ENCODE results near the gene CORT.
"Not testable (repeated sequence)": the region's sequence is repeated elsewhere in the genome, so short reads cannot be mapped to it uniquely, and the experiment has no call there.

Gene CORT, protein sequence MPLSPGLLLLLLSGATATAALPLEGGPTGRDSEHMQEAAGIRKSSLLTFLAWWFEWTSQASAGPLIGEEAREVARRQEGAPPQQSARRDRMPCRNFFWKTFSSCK

DNA sequence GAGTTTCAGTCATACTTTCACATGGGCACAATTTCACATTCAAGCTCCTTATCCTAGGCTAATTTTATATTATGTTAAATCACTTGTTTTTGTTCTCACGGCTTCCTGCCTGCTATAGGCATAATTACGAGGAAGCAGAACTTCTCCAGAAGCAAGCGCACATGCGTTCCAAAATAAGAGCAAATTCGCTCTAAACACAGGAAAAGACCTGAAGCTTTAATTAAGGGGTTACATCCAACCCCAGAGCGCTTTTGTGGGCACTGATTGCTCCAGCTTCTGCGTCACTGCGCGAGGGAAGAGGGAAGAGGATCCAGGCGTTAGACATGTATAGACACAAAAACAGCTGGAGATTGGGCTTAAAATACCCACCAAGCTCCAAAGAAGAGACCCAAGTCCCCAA lies at the start of gene CORT:
Gene CORT, plus strand, starts transcription at position 281 of the 400 bp plus-strand sequence. CDS start 193 bp downstream, outside the sequence.
- no peak for DNase-seq (ENCODE audit: low spot score)

DNA sequence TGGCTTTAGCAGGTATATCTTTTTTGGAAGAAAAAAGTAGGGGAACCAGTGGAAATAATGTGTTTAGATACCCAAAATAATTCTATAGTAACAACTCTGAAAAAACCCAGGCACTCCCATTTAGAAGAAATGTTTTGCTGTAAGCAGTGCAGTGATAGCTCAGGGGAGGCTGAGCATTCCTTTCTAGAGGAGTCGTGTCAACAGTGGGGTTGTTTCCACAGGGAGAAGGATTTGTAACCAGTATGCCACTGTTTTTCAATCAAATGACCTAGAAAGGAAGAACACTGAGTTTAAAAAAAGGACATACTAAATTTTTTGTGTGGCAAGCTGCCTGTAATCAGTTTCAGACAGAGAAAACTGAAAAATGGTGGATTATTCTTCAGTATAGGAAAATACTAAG lies 48.5 kb upstream of the CORT start:
- no peak for DNase-seq (ENCODE audit: low spot score)

DNA sequence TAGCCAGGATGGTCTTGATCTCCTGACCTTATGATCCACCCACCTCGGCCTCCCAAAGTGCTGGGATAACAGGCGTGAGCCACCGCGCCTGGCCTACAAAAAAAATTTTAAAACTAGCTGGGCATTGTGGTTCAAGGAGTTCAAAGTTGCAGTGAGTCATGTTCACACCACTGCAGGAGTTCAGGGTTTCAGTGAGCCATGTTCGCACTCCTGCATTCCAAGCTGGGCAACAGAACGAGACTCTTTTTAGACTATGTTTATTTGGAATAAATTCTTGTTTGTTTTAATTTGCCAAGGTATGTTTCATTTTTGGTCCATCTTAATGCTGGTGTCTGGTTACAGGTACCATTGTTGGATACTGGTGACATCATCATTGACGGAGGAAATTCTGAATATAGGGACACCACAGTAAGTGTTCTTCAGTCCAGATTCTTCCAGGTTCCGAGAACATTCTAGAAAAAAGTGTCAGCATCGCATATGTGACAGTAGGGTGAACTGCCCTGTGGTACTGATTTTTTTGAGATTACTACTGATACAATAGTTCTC lies 47.0 kb upstream of the CORT start:
- DNase-seq (ENCODE audit: low spot score), result no peak

DNA sequence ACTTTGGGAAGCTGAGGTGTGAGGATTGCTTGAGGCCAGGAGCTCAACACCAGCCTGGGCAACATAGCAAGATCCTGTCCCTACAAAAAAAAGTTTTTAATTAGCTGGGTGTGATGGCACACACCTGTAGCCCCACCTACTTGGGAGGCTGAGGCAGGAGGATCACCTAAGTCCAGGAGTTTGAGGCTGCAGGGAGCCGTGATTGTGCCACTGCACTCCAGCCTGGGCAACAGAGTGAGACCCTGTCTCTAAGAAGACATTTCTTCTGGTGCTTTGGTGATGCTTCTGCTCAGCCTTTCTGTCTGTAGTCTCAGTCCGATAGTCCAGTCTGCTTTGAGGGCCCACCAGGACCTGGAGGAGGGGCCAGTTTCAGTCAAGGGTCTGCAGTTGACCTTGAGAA lies 42.6 kb upstream of the CORT start:
- no peak for DNase-seq (ENCODE audit: low spot score)

DNA sequence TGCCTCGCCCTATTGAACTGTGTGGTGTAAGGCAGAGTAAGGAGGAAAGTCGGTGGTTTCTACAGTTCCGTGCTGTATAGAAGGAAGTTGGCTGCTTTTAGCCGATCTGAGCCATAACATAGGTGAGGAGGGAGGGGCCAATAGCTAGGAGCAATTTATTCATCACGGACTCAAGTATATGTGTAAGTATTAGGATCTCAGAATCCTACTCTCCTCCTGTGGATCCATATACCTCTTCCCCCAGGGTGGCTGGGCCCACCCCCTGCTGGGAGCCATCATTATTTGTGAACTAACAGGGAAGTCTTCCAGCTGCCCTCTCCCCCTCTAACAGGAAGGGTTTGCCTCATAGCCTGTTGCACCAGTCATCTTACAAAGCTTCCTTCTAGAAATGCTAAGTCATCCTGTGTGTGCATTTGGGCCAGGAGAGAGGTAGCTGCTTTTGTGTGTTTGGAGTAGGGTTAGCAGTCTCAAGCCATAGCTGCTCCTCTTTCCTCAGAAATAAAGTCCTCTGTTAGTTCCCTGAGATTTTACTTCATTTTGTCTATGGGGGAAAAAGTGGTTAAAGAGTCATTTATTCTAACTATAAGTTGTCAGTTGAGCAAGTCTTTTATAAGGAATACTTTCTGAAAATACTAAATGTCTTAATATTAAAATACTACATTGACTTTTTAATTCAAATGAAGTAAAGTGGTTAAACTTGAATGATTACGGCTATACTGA lies 34.5 kb upstream of the CORT start:
- DNase-seq (ENCODE audit: low spot score), result no peak

DNA sequence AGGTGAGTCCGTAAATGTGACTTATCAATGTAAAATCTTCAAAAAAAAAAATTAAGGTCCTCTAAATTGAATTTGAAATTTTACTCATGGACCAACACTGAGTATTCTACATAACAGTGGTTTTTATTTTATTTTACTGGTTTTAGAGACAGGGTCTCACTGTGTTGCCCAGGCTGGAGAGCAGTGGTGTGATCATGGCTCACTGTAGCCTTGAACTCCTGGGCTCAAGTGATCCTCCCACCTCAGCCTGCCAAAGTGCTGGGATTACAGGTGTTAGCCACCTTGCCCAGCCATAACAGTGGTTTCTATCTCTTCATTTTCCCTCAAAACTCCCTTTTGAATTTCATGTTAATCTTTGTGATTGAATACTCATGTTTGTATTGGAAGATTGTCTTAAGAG lies 33.9 kb upstream of the CORT start:
- DNase-seq (ENCODE audit: low spot score), result not testable (repeated sequence)

DNA sequence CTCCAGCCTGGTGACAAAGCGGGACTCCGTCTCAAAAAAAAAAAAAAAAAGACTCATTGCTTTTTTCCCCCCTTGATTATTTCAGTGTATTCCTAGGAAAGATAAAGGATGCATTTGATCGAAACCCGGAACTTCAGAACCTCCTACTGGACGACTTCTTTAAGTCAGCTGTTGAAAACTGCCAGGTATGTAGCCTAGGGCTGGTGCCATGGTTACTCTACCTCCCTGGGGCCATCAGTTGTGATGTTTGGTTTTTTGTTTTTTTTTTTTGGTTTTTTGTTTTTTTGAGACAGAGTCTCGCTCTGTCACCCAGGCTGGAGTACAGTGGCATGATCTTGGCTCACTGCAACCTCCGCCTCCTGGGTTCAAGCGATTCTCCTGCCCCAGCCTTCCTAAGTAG lies 31.1 kb upstream of the CORT start:
- DNase-seq (ENCODE audit: low spot score), result not testable (repeated sequence)

DNA sequence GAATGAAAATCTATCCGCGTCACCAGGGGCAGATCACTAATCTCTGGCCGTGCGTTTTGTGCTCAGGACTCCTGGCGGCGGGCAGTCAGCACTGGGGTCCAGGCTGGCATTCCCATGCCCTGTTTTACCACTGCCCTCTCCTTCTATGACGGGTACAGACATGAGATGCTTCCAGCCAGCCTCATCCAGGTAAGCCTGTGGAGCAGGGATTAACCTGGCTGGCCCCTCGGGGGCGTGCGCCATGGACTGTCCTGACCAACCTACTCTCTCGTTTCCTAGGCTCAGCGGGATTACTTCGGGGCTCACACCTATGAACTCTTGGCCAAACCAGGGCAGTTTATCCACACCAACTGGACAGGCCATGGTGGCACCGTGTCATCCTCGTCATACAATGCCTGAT lies 30.5 kb upstream of the CORT start:
- DNase-seq (ENCODE audit: low spot score), result no peak

DNA sequence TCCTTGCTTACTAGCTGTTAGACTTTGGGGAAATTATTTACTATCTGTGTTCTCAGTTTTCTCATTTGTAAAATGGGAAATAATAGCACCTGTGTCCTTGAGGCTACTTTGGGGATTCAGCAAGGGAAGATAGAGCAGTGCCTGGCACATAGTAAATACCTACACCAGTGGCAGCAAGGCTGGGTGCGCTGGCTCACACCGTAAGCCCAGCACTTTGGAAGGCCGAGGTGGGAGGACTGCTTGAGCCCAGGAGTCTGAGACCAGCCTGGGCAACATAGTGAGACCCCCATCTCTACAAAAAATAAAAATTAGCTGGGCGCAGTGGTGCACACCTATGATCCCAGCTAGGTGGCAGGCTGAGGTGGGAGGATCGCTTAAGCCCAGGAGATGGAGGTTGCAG lies 28.2 kb upstream of the CORT start:
- DNase-seq (ENCODE audit: low spot score), result no peak

DNA sequence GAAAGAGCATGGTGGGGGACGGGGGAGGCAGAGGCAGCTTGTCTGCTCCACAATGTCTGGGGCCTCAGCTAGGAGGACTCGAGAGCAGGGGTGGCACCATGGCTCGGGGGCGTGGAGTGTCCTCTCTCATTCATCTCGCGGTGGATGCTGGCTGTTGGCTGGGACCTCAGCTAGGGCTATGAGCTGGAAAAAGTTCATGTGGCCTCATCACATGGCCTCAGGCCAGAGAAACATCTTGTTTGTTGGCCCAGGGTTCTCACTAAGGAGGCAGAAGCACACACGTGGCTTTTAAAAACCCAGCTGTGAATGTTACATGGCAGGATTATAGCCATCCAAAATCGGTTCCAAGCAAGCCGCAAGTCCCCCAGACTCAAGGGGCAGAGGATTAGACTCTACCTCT lies 25.8 kb upstream of the CORT start:
- DNase-seq (ENCODE audit: low spot score), result no peak

DNA sequence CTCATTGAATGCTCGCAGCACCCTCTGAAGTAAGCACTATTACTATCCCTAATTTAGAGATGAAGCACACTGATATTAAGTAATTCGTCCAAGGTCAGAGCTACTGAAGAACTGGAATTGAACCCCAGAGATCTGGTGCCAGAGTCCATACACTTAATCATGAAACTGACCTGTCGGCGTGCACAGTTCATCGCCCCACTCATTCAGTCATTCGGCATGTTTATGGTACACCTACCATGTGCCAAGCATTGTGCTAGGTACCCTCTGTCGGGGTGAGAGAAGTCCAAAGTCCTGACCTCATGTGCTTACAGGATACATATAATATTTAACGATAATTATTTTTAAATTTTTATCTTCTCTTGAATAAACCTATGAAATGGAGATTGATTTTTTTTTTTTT lies 25.2 kb upstream of the CORT start:
- no peak for DNase-seq (ENCODE audit: low spot score)

DNA sequence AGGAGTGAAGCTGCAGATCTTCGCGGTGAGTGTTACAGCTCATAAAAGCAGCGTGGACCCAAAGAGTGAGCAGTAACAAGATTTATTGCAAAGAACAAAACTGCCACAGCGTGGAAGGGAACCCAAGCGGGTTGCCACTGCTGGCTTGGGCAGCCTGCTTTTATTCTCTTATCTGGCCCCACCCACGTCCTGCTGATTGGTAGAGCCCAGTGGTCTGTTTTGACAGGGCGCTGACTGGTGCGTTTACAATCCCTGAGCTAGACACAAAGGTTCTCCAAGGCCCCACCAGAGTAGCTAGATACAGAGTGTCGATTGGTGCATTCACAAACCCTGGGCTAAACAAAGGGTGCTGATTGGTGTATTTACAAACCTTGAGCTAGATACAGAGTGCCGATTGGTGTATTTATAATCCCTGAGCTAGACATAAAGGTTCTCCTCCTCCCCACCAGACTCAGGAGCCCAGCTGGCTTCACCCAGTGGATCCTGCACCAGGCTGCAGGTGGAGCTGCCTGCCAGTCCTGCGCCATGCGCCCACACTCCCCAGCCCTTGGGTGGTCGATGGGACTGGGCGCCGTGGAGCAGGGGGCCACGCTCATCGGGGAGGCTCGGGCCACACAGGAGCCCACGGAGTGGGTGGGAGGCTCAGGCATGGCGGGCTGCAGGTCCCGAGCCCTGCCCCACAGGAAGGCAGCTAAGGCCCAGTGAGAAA lies 23.9 kb upstream of the CORT start:
- DNase-seq (ENCODE audit: low spot score), result not testable (repeated sequence)

DNA sequence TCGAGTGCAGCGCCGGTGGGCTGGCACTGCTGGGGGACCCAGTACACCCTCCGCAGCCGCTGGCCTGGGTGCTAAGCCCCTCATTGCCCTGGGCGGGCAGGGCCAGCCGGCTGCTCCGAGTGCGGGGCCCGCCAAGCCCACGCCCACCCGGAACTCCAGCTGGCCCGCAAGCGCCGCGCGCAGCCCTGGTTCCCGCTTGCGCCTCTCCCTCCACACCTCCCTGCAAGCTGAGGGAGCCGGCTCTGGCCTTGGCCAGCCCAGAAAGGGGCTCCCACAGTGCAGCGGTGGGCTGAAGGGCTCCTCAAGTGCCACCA lies 23.3 kb upstream of the CORT start:
- not testable (repeated sequence) for DNase-seq (ENCODE audit: low spot score)

DNA sequence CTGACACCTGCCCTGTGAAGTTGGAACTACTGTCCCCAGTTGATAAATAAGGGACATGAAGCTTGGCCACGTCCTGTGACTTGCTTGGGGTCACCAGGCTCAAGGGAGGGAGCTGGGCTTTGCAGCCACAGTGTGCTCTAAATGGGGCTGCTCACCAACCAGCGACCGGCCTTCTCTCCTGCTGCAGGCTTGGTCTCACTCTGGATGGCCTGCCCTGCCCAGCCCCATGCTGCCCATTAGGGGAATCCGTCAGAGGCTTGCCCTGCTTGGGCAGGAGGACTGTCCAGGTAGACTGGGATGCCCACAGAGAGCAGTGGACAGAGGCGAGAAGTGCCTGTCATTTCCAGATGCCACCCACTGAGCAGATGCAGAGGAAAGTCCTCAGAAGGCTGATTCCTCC lies 20.8 kb upstream of the CORT start:
- DNase-seq (ENCODE audit: low spot score), result no peak

DNA sequence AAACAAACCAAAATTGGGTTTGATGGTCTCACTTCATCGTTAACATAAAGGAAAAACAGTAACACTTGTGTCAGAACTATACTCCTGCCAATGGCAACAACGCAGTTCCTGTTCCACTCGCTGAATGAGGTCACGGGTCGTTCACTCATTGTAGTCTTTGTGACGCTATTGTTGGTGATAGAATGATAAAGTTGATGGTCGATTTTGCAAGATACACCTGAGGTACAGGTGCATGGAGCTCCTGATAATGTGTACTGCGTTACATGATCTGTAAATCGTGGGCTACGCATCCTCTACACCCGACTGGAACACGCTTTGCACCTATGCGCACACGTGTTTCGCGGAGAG lies 20.0 kb upstream of the CORT start:
- no peak for DNase-seq (ENCODE audit: low spot score)

DNA sequence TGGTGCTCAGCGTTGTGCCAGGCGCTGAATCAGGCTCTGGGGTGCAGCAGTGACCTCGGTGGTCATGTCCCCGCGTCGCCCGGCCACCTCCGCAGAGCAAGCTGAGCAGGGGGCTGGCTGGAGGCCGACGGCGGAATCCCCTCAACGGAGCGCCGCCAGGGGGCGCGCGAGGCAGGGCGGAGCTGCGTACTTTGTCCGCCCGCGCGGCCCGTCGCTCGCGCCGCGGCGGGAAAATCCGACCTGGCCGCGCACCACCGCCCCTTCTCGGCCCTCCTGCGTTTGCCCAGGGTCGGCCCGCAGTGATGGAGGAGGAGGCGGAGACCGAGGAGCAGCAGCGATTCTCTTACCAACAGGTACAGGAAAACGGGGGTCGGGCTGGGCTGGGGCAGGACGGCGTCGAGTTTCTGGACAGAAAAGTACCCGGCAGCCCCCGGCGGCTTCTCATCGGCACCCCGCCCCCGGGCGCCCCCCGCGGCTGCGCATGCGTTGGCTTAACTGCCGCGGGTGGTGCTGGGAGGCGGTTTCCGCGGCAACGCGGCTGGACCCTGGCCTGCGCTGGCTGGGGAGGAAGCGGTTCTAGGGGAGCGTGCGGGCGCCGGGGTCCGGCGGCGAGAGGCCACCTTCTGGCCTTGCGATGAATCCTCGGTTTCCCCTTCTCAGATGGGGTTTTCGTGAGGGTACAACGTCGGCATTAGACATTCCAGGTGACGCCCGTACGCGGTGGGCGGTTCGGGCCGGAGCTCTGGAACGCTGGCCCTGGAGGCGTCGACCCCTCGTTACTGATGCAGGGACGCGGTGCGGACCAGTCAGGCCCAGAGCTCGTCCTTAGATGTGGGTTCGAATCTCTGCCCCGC lies 19.4 kb upstream of the CORT start, which contains the start of gene CENPS:
Gene CENPS, plus strand, starts transcription at position 218 of the 854 bp plus-strand sequence. Its CDS starts 85 bp downstream, at position 303.
- DNase-seq (ENCODE audit: low spot score), result peak; percentile 98

DNA sequence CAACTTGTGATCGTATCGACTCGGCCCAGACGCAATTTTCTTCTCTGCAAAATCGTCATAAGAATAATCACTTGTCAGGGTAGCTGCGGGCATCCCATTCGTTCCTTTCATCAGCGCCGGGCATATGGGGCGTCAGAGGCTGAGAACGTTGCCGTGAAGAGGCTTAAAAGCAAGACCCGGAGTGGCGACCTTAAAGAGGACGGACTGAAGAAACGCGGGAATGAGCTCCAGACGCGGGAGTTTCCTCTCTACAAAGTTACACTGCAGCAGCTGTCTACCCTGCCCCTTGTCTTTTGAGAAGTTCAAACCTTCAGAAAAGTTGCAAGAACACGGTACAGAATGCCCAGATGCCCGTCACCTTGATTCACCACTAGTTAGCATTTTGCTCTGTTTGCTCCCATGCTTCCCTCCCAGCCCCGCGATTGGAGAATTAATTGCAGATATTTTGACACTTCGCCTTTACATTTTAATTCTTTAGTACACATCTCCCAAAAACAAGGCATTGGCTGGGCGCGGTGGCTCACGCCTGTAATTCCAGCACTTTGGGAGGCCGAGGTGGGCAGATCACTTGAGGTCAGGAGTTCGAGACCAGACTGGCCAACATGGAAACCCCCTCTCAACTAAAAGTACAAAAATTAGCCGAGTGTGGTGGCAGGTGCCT lies 18.6 kb upstream of the CORT start:
- no peak for DNase-seq (ENCODE audit: low spot score)

DNA sequence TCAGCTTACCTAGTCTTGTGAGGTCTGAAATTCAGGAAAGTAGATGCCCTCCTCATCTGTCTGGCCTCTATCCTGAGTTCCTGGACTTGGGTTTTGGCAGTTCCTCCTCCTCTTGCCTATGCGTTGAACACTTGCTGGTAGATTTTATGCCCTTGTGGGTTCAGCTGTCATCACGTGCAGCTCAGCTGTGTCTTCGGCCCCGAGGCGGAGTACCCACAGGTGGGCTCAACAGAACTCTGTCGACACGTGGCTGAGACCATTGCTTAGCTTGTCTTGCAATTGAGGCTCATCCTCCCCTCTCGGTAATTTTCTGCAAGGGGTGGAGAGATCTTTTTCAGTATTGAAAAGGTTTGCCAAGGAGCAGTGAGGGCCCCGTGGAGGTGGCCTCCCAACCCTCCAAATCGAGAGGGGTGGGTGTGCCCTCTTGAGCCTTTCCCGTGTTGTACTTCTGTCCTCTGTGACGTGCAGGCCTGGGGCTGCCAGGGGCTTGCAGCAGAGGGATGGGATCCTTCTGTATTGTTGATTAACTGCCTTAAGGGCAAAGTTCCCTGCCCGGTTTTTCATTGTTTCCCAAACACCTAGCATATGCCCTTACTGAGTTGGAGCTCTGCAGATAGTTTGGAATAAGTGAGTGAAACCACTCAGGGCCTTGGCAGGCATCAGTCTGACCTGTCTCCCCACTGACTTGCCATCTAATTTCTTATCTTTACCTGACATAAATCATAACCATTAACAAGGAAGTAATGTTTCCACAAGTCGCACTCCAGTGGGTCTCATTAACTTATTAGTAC lies 16.7 kb upstream of the CORT start:
- no peak for DNase-seq (ENCODE audit: low spot score)

DNA sequence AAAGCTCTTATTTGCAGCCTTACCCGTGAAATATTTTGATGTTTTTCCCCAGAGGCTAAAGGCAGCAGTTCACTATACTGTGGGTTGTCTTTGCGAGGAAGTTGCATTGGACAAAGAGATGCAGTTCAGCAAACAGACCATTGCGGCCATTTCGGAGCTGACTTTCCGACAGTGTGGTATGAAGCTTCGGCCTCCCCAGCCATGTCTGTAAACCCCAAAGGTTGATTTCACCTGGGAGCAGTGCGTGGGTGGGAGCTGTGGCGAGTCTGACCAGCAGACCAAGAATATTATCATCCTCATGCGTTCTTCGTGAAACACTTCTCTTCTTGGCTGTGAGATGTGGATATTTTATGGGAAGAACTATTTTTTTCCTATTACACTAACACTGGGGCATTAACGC lies 16.0 kb upstream of the CORT start:
- DNase-seq (ENCODE audit: low spot score), result no peak

DNA sequence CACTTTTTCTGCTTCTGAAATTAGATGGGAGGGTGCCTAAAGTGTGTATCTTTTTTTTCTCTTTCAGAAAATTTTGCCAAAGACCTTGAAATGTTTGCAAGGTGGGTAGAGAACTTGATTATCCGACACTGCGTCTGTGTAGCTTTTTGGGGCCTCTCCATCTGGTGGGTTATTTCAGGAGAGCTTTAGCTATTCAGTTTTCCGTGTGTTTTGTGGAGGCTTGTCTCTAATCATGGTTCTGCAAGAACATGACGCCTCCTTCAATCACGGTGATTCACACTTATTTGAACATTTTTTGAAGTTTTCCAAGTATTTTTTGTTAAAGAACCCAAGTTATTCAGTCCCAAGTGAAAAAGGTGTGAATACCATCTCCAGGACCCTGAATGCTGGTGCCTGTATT lies 15.2 kb upstream of the CORT start:
- DNase-seq (ENCODE audit: low spot score), result no peak

DNA sequence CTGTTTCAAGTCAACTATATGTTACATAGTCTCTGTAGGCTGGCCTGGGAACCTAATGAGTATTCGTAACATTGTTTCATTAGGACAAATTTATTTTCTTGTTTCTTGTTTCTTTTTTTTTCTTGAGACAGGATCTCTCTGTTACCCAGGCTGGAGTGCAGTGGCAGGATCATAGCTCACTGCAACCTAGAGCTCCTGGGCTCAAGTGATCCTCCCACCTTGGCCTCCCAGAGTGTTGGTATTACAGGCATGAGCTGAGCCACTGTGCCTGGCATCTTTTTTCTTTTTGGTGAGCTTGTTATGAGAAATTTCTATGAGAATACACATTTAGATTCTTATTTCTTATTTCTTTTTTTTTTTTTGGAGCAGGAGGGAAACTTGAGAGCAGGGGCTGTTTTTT lies 12.8 kb upstream of the CORT start:
- DNase-seq (ENCODE audit: low spot score), result no peak
